Mononuclear cell (primary cell): ENCODE data around the gene PET100. TPM values are rescaled to one million over a fixed set of nuclear protein-coding genes. Genes with fewer than 3 reads are reported as not detected.

Experiments used
- H3K27me3 ChIP-seq: 2 replicates; pipeline ENCODE4 v1.6.0; 2011; ENCODE audit warnings: low read length, control low read depth; ENCODE audit not compliant: insufficient read depth
- H3K4me1 ChIP-seq: 2 replicates; pipeline ENCODE4 v1.5.1; 2011; ENCODE audit warnings: mild to moderate bottlenecking, low read length, control low read depth; ENCODE audit not compliant: insufficient read depth
- H3K4me3 ChIP-seq: 2 replicates; pipeline ENCODE4 v1.5.1; 2011; ENCODE audit warnings: mild to moderate bottlenecking, low read length, moderate library complexity
- H3K9me3 ChIP-seq: 2 replicates; pipeline ENCODE4 v1.5.1; 2011; ENCODE audit warnings: low read depth, mild to moderate bottlenecking, control low read depth, low read length
- total RNA-seq: library from RNA; depleted of rRNA; stranded (reverse); fragments of >200 nt; gene quantifications from one replicate; pipeline ENCODE4 v1.2.3, GENCODE V29; 2012

PET100 gene
- total RNA-seq, 1 donor, result 14.3 TPM

DNA sequence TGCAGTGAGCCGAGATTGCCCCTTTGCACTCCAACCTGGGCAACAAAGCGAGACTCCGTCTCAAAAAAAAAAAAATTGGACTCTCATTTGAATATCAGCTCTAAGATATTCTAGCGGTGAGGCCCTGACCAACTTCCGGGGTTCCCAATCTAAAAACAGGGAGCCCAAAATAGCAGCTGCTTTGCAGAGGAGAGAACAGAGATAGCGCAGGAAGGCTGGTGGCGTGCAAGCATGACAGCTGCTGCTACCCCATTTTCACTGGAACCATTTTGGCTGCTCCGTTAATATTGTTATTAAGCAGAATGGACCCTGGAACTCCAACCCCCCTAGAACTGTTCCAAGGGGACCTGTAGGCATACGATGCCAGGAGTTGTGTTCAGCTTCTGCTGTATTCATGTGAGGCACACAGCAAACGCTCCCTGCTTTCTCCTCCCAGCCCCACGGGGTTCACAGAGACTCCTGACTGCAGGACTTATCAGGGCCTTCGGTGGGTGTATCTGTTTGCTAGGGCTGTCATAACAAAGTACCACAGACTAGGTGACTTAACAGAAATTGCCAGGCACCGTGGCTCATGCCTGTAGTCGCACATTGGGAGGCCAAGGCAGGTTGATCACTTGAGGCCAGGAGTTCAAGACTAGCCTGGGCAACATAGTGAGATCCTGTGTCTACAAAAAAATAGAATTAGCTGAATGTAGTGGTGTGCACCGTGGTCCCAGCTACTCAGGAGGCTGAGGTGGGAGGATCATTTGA, 18.8 kb downstream of the PET100 start:
- Histone ChIP-seq H3K27me3 (no peaks in the 10 kb centered on the region), H3K9me3 (no peaks in the 10 kb centered on the region), H3K4me3 (no peak overlapping the region), H3K4me1 (peaks cover 51% of the 10 kb centered on the region)

DNA sequence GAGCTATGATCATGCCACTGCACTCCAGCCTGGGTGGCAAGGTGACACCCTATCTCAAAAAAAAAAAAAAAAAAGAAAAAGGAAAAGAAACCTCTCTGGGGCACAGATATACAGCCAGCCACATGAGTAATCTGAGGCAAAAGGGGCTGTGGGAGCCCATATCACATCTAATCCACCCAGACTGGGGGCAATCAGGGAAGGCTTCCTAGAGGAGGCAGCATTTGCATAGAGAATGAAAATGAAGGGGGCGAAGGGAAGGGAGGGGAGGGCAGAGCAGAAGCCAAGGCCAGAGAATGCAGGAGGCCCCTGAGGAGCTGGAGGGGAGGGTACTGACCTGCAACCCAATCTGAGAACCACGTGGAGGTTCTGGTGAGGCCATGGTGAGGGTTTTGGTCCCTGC, 20.6 kb downstream of the PET100 start:
- Histone ChIP-seq H3K9me3 (no peaks in the 10 kb centered on the region), H3K4me3 (no peak overlapping the region), H3K4me1 (peaks cover 52% of the 10 kb centered on the region), H3K27me3 (no peaks in the 10 kb centered on the region)

DNA sequence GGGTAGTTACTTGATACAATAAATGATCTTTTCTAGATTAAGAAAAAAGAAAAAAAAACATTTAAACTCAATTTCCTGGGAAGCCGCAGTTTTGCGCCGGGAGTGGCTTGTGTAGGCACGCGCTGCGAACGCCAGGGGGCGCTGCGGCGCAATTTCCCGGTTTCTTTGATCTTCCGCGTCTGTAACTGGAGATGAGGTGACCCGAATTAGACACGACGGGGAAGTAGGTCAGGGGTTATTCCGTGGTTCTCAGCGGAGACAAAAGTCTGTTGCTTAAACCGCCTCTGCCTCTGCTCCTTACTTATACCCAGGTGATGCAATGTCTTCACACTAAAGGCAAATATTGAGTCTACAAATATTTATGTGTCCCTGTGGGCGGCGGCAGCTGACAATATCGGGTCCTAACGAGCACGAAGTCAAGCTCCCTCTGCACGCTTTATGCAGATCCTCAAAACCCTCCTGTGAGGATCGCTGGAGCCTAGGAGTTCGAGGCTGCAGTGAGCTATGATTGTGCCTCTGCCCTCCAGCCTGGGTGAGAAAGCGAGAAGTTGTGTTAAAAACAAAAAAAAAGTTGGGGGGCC, 22.6 kb downstream of the PET100 start:
- Histone ChIP-seq H3K9me3 (no peaks in the 10 kb centered on the region), H3K27me3 (no peaks in the 10 kb centered on the region), H3K4me1 (peaks cover 54% of the 10 kb centered on the region), H3K4me3 (peak overlapping the region; percentile 14)

DNA sequence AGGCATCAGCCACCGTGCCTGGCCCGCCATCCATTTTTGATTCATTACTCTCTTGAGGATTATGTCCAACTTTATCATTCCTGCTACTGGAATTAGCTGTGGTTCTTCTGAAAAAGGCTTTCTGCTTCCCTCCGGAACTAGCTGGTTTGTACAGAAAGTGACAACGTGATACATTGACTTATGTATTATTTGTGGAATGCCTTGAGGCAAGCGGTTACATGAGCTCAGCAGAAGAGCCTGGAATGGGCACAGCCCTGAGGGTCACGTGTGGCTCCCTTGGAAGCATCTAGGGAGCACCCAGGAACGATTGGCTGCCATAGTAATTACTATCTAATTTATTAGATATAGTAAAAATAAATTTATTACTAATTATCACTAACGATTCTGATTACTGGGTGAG, 24.8 kb downstream of the PET100 start:
- H3K4me3 ChIP-seq, result no peak overlapping the region
- peaks cover 73% of the 10 kb centered on the region for H3K4me1 ChIP-seq
- no peaks in the 10 kb centered on the region for H3K27me3 ChIP-seq
- H3K9me3 ChIP-seq, result no peaks in the 10 kb centered on the region

DNA sequence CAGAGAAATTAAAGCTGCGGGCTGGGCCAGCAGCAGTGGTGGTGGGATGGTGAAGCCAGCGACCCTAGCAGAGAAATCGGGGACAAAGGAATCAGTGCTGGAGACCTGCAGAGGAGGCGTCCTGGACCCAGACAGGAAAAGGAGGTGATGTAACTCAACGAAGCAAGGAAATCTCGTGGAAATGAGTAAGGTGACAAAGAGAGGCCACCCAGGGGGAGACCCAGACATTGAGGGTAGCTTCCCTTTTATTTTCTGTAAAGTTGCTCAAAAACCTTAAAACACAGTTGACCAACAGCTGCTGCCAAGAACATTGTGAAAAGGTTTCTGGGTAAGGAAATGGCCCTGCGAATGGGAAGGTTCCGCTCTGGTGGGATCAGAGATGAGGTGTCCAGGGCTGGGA, 26.0 kb downstream of the PET100 start:
- H3K4me1 ChIP-seq, result peaks cover 73% of the 10 kb centered on the region
- H3K9me3 ChIP-seq, result no peaks in the 10 kb centered on the region
- no peaks in the 10 kb centered on the region for H3K27me3 ChIP-seq
- no peak overlapping the region for H3K4me3 ChIP-seq

DNA sequence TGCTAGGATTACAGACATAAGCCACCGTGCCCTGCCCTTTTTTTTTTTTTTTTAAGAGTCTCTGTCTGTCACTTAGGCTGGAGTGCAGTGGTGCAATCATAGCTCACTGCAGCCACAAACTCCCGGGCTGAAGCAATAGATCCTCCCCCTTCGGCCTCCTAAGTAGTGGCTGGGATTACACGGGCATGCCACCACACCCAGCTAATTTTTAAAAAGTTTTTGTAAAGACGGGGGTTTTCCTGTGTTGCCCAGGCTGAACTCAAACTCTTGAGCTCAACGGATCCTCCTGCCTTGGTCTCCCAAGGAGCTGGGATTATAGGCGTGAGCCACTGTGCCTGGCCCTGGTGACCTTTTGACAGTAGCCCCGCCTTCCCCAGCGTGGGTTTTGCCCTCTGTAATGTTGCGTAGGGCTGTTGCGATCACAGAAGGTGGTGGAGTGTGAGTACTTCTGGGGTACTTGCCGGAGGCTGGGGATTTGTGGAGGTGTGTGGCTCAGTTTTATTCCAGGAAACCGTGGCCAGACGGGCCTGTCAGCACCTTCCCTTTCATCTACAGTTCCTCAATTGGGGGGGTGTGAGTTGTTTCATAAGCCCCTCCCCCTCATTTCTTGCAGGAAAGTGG, 27.6 kb downstream of the PET100 start:
- Histone ChIP-seq H3K4me1 (peaks cover 74% of the 10 kb centered on the region), H3K9me3 (no peaks in the 10 kb centered on the region), H3K4me3 (no peak overlapping the region), H3K27me3 (no peaks in the 10 kb centered on the region)

DNA sequence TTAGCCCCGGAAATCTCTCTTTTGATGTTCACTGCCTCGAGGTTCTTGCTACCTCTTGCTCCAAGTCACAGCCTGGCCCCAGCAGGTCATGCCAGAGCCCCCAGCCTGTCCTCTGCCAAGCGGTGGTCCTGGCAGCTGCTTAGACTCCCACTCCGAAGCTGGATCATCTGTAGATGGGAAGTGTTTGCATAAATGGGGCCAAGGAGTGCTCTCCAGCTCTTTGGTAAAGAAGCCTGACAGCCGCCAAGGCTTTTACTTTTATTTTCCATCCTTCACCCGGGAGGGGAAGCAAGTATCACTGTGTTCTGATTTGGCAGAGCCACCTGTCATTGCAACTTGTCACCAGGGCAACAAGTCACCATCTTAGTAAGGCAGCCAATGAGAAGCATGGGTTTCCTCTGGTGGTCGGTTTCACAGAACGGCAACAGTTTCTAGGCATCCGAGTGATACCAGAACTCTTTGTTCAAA, 28.7 kb downstream of the PET100 start:
- H3K4me3 ChIP-seq, result no peak overlapping the region
- H3K4me1 ChIP-seq, result peaks cover 64% of the 10 kb centered on the region
- no peaks in the 10 kb centered on the region for H3K9me3 ChIP-seq
- no peaks in the 10 kb centered on the region for H3K27me3 ChIP-seq

DNA sequence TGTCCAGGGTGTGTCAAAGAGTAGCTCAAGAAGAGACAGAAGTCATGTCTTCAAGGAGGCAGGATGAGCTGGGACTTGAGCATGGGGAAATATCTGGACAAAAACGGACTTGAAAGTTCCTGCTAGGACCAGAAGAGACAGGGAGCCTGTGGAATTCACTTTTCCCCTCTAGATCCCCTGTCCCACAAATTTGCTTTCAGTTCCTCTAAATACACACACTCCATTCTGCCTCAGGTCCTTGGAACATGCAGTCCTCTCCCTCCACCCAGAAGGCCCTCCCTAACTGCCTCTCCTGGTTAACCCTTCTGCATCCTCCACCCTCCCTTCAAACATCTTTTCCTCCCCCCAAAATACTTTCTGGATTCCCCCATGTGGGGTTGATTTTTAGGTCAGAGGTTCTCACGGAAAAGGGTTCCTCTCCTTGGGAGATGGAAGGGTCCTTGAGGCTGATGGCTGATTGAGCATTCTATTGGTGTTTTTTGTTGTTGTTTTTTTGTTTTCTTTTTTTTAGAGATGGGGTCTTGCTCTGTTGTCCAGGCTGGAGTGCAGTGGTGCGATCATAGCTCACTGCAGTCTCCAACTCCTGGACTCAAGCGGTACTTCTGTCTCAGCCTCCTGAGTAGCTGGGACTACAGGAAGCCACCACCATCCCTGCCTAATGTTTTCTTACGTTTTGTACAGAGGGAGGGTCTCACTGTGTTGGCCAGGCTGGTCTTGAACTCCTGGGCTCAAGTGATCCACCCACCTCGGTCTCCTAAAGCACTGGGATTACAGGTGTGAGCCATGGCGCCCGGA, 32.3 kb downstream of the PET100 start:
- Histone ChIP-seq H3K27me3 (no peaks in the 10 kb centered on the region), H3K9me3 (no peaks in the 10 kb centered on the region), H3K4me3 (no peak overlapping the region), H3K4me1 (peaks cover 28% of the 10 kb centered on the region)

DNA sequence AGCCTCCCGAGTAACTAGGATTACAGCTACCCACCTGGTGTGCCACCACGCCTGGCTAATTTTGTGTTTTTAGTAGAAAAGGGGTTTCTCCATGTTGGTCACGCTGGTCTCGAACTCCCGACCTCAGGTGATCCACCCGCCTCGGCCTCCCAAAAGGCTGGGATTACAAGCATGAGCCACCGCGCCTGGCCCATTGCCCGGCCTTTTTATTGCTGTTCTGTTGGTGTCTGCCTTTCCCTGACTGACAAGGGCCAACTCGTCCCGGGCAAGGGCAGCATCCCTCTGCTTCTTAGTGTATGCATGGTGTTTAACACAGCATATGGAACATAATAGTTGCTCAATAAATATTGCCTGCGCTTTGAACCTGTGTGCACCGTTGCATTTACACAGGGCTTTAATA, 33.1 kb downstream of the PET100 start:
- Histone ChIP-seq H3K27me3 (no peaks in the 10 kb centered on the region), H3K9me3 (no peaks in the 10 kb centered on the region), H3K4me3 (no peak overlapping the region), H3K4me1 (peaks cover 21% of the 10 kb centered on the region)

DNA sequence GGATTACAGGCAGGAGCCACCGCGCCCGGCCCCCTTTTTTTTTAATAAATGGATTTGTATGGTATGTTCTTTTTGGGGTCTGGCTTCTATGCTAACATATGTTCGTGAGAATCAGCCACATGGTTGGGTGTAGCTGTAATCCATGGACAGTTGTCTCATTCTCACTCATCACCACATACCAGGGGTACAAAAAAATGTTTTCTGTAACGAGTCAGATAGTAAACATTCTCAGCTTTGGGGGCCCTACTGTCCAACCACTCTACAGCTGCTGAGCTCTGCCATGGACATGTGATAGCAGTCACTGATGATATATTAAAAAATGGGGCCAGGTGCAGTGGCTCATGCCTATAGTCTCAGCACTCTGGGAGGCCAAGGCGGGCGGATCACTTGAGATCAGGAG, 34.1 kb downstream of the PET100 start:
- Histone ChIP-seq H3K4me1 (peaks cover 17% of the 10 kb centered on the region), H3K9me3 (no peaks in the 10 kb centered on the region), H3K4me3 (no peak overlapping the region), H3K27me3 (no peaks in the 10 kb centered on the region)

DNA sequence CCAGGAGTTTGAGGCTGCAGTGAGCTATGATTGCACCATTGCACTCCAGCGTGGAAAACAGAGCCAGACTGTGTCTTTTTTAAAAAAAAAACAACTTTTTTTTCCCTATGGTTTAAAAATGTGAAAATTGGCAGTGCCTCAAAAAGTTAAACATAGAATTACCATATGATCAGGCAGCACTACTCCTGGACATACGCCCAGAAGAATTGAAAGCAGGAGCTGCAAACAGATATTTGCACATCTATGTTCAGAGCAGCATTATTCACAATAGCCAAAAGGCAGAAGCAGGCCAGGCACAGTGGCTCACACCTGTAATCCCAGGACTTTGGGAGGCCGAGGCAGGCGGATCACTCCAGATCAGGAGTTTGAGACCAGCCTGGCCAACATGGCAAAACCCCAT, 35.5 kb downstream of the PET100 start:
- Histone ChIP-seq H3K4me3 (no peak overlapping the region), H3K9me3 (no peaks in the 10 kb centered on the region), H3K27me3 (no peaks in the 10 kb centered on the region), H3K4me1 (peaks cover 25% of the 10 kb centered on the region)

DNA sequence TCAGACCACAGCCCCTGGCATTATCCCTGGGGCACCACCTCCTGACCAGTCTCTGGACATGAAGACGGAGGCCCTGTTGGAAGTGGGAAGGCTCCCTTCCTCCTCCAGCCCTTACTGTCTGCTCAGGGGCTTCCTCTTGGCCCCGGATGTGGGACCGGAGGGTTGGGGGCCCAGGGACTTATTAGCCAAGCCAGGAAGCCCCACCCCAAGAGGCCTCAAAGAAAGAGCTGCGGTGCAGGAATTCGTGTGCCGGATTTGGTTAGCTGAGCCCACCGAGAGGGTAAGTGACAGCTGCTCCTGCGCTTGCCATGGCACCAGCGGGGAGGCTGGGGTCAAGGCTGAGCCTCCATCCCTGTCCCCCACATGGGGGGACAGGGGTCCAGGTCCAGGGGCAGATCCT, 39.2 kb downstream of the PET100 start, which contains the start of gene RETN:
Gene RETN, plus strand, starts transcription at position 208 of the 400 bp plus-strand sequence. CDS start 278 bp downstream, outside the sequence.
- no peaks in the 10 kb centered on the region for H3K27me3 ChIP-seq

DNA sequence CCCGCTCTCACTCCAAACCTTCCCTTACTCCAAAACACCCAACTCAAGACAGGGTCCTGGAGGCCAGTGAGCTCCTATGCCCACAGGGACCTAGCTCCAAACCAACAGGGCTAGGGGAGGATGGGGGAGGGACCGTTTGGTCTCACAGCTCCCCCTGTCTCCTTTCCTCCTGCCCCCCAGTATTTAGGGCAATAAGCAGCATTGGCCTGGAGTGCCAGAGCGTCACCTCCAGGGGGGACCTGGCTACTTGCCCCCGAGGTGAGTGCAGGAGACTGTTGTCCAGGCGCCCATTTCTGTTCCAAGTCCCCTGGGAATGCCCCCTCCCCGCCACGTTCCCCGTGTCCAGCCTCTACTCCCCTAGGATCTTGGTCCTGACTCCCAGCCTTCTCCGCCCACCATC, 40.0 kb downstream of the PET100 start:
- no peak overlapping the region for H3K4me3 ChIP-seq
- peaks cover 42% of the 10 kb centered on the region for H3K4me1 ChIP-seq
- H3K9me3 ChIP-seq, result no peaks in the 10 kb centered on the region
- no peaks in the 10 kb centered on the region for H3K27me3 ChIP-seq

More for the DNA sequence above, 39.2 kb downstream of the PET100 start, which contains the start of gene RETN:
- Histone ChIP-seq H3K9me3 (no peaks in the 10 kb centered on the region), H3K4me3 (no peak within 1 kb of the TSS), H3K4me1 (peaks cover 34% of the 10 kb centered on the region)

DNA sequence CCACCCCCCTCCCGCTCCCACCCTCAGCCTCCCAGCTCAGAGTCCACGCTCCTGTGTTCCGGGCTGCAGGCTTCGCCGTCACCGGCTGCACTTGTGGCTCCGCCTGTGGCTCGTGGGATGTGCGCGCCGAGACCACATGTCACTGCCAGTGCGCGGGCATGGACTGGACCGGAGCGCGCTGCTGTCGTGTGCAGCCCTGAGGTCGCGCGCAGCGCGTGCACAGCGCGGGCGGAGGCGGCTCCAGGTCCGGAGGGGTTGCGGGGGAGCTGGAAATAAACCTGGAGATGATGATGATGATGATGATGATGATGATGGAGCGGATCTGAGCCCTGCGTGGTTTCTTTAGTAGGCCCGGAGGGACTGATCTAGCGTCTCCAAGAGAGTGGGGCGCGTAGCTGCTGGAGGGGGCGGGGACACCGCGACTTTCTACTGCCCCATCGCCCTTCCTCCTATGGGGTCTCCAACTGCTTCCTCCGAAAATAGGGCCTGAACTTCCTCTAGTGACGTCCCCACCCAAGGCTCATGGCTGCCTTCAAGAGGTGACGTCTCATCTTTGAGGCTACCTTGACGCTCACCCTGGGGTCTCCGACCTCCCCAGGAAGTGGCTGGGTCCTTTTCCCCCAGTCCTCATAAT, 40.7 kb downstream of the PET100 start:
- no peaks in the 10 kb centered on the region for H3K9me3 ChIP-seq
- no peaks in the 10 kb centered on the region for H3K27me3 ChIP-seq
- H3K4me3 ChIP-seq, result peak overlapping the region; percentile 20
- peaks cover 48% of the 10 kb centered on the region for H3K4me1 ChIP-seq
